Measurements from ENCODE around the gene SYCP3.
"Not testable (repeated sequence)": the region's sequence is repeated elsewhere in the genome, so short reads cannot be mapped to it uniquely, and the experiment has no call there.

Gene SYCP3

GRCh38 chr12:101759396-101760047 lies 20.3 kb upstream of the SYCP3 start:
- DNase-seq = no peak

- no peak for DNase-seq
These were observed 10.9 kb upstream of the SYCP3 start for GRCh38 chr12:101750152-101750551.

- no peak for DNase-seq
These were observed 10.4 kb upstream of the SYCP3 start for GRCh38 chr12:101749657-101750056.

- no peak for DNase-seq
These were observed 9.6 kb upstream of the SYCP3 start for GRCh38 chr12:101748907-101749306.

- DNase-seq = no peak
These were observed 8.4 kb upstream of the SYCP3 start for GRCh38 chr12:101747697-101748096.

- no peak for DNase-seq
These were observed 7.4 kb upstream of the SYCP3 start for GRCh38 chr12:101746661-101747060.

- no peak for DNase-seq
These were observed 6.9 kb upstream of the SYCP3 start for GRCh38 chr12:101746196-101746595.

- DNase-seq = no peak
These were observed 6.2 kb upstream of the SYCP3 start for GRCh38 chr12:101745481-101745880.

- no peak for DNase-seq
These were observed 4.6 kb upstream of the SYCP3 start for GRCh38 chr12:101743724-101744472.

GRCh38 chr12:101743242-101743641 lies 4.0 kb upstream of the SYCP3 start:
- no peak for DNase-seq

GRCh38 chr12:101740980-101741379 lies 1.7 kb upstream of the SYCP3 start:
- DNase-seq = no peak

GRCh38 chr12:101740566-101740965 lies 1.3 kb upstream of the SYCP3 start:
- DNase-seq = no peak

GRCh38 chr12:101737476-101737875 lies 1.8 kb downstream of the SYCP3 start:
- DNase-seq = no peak

GRCh38 chr12:101734482-101734881 lies 4.8 kb downstream of the SYCP3 start:
- DNase-seq = not testable (repeated sequence)

GRCh38 chr12:101733166-101733565 lies 6.1 kb downstream of the SYCP3 start:
- DNase-seq = no peak

GRCh38 chr12:101732318-101732717 lies 6.9 kb downstream of the SYCP3 start:
- no peak for DNase-seq

- DNase-seq = no peak
These were observed 9.4 kb downstream of the SYCP3 start for GRCh38 chr12:101729842-101730241.

GRCh38 chr12:101727098-101727497 lies 12.2 kb downstream of the SYCP3 start:
- DNase-seq = no peak

GRCh38 chr12:101722392-101722791 lies 16.9 kb downstream of the SYCP3 start:
- DNase-seq = no peak

GRCh38 chr12:101720118-101720517 lies 19.1 kb downstream of the SYCP3 start:
- no peak for DNase-seq

- DNase-seq = no peak
These were observed 19.7 kb downstream of the SYCP3 start for GRCh38 chr12:101719566-101719965.

GRCh38 chr12:101714877-101715444 lies 24.3 kb downstream of the SYCP3 start:
- DNase-seq = no peak

GRCh38 chr12:101713930-101714329 lies 25.3 kb downstream of the SYCP3 start:
- DNase-seq = no peak

GRCh38 chr12:101713059-101713682 lies 26.1 kb downstream of the SYCP3 start:
- no peak for DNase-seq
